ACC112 (cell line): ENCODE measurements around the gene MANF.

Experiments used
- H2AFZ ChIP-seq: fragments of 200-600 bp; sonication (generic); one replicate; pipeline ENCODE4 v1.6.0; 2017; ENCODE audit warnings: antibody characterized with exemption, low read length; ENCODE audit not compliant: unreplicated experiment
- H3K27ac ChIP-seq: fragments of 200-600 bp; sonication (generic); 2 replicates; pipeline ENCODE4 v1.5.1; 2014; ENCODE audit warnings: low read depth, mild to moderate bottlenecking, antibody characterized with exemption, low read length, moderate library complexity
- H3K27me3 ChIP-seq: fragments of 200-600 bp; sonication (generic); 2 replicates; pipeline ENCODE4 v1.6.1; 2014; ENCODE audit warnings: mild to moderate bottlenecking, antibody characterized with exemption, low read length, moderate library complexity, mixed read lengths; ENCODE audit not compliant: insufficient read depth
- H3K36me3 ChIP-seq: fragments of 200-600 bp; sonication (generic); 2 replicates; pipeline ENCODE4 v1.6.1; 2016; ENCODE audit warnings: mild to moderate bottlenecking, antibody characterized with exemption, low read length, moderate library complexity, mixed read lengths; ENCODE audit not compliant: insufficient read depth
- H3K4me1 ChIP-seq: fragments of 200-600 bp; sonication (generic); one replicate; pipeline ENCODE4 v1.6.1; 2016; ENCODE audit warnings: low read length, mixed read lengths; ENCODE audit not compliant: insufficient read depth, unreplicated experiment, control insufficient read depth
- H3K4me3 ChIP-seq: fragments of 200-600 bp; sonication (generic); 2 replicates; pipeline ENCODE4 v1.5.1; 2014; ENCODE audit warnings: mild to moderate bottlenecking, low read depth, low read length
- H3K79me2 ChIP-seq: fragments of 200-600 bp; sonication (generic); one replicate; pipeline ENCODE4 v1.6.0; 2016; ENCODE audit warnings: low read length; ENCODE audit not compliant: control insufficient read depth, unreplicated experiment, insufficient read depth

MANF gene

DNA sequence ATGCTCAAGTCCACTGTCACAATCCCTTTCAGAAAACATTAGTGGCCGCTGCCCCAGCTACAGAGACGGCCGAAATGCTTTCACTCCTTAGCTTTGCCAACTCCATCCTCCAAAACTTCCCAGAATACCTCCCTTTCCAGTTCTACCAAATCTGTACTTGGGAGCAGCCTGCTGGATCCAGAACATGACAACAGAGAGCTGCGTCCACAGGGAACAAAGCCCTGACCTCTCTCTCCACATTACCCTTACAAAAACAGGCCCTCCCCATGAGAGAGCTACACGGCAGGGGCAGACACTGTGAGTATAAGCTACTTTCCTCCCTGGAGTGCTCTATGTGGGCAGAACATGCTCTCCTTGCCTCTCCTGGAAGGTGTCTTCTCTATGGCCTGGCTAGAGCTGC is 12.3 kb downstream of the MANF start:
- H3K36me3 ChIP-seq, result peaks cover 40% of the 10 kb centered on the region

DNA sequence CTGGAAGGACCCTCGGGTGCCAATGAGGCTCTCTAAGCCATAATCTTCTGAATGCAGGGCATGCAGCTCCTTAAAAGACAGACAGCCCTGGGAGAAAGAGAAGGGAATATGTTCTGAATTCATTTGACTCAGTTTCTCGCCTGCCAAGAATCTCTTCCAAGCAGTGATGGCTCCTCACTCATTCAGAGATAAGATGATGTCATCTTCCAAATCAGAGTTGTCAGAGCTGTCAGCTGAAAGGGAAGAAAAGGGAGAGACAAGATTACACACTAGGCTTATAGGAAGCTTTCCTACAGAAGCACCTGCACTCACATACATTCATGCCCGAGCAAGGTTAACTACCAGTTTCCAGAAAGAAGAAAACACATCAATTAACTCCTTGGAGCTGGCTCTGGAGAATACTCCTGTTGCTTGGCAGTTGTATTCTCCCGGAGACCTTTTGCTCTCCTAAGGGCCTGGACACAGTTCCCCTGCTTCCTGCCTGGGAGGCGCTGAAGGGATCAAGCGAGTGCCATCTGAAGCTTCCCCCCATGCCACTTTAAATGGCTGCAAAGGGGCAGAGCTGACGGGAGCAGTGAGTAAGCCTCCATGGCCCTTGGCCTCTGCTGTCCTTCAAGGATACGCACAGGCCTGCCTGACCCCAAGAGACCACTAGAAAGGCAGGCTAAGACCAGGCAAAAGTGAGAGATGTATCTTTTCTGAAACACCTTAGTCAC is 13.7 kb downstream of the MANF start:
- Histone ChIP-seq H2AFZ (no peak overlapping the region), H3K27ac (no peak overlapping the region), H3K36me3 (peaks cover 26% of the 10 kb centered on the region), H3K27me3 (no peaks in the 10 kb centered on the region), H3K4me1 (peaks cover 6% of the 10 kb centered on the region), H3K4me3 (no peak overlapping the region), H3K79me2 (peaks cover 26% of the 10 kb centered on the region)

More for the DNA sequence above, 12.3 kb downstream of the MANF start:
- Histone ChIP-seq H2AFZ (no peak overlapping the region), H3K27me3 (no peaks in the 10 kb centered on the region), H3K4me1 (peaks cover 10% of the 10 kb centered on the region), H3K27ac (no peak overlapping the region), H3K4me3 (no peak overlapping the region), H3K79me2 (peaks cover 40% of the 10 kb centered on the region)

DNA sequence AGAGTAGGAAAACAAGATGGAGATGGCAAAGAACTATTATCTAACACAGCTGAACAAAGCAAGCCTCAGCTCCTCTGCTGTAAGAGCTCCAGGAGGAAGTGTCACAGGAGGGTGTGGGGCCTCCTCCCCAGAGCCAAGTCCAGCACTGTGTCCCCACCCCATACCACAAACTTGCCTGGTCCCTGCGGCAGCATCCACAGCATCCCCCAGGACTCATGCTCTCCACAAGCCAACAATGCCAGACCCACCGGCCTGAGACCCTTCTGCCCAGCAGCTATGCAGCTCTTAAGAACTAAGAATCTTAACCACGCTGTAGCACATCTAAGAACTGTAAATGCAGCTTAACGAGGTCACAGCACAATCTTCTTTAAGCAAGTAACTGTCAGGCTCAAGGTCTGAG is 15.1 kb downstream of the MANF start:
- no peak overlapping the region for H2AFZ ChIP-seq

DNA sequence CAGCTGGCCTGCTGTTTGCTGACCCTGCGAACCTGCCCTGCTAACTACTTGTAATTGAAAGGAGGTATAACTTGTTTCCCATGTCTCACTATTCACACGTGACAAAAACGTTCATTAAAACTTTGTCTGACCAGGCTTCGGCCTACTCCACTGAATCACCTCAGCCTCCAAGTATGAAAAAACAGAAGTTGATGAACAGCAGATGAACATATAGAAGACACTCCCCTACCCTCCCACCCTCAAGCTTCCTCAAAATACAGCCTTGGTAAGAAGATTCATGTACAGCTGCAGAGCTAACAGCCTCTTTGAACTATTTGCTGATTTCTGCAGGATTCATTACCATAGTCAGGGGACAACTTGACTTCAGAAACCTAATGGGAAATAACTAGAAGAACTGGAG is 16.6 kb downstream of the MANF start:
- peaks cover 1% of the 10 kb centered on the region; the same call in 1 of the 2 replicates for H3K36me3 ChIP-seq
- H2AFZ ChIP-seq, result no peak overlapping the region
- no peak overlapping the region for H3K4me3 ChIP-seq
- H3K27ac ChIP-seq, result no peak overlapping the region
- peaks cover 2% of the 10 kb centered on the region for H3K79me2 ChIP-seq
- H3K27me3 ChIP-seq, result no peaks in the 10 kb centered on the region
- H3K4me1 ChIP-seq, result no peaks in the 10 kb centered on the region

More for the DNA sequence above, 15.1 kb downstream of the MANF start:
- no peaks in the 10 kb centered on the region for H3K4me1 ChIP-seq
- no peak overlapping the region for H3K4me3 ChIP-seq
- H3K27ac ChIP-seq, result no peak overlapping the region
- H3K27me3 ChIP-seq, result no peaks in the 10 kb centered on the region
- peaks cover 12% of the 10 kb centered on the region for H3K36me3 ChIP-seq
- H3K79me2 ChIP-seq, result peaks cover 12% of the 10 kb centered on the region

DNA sequence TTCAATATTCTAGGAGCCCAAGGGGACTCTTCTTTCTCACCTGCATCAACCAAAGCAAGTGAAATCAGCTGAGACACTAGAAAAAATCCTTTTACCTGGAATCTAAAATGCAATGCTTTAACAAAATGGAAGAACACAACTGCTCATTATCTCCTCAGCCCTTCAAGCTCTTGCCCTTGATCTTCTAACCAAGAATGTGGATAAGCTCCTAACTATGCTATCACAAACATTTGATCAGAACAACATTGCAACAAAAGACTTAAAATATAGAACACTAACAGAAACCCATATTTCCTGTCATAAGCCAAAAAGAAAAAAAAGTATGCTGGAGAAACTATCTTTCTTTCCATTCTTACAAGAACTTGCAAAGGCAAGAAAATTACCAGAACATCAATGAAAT is 18.6 kb downstream of the MANF start:
- H3K4me3 ChIP-seq, result no peak overlapping the region
- no peak overlapping the region for H2AFZ ChIP-seq
- no peak overlapping the region for H3K27ac ChIP-seq
- no peaks in the 10 kb centered on the region for H3K79me2 ChIP-seq
- H3K27me3 ChIP-seq, result no peaks in the 10 kb centered on the region
- H3K36me3 ChIP-seq, result no peaks in the 10 kb centered on the region
- no peaks in the 10 kb centered on the region for H3K4me1 ChIP-seq

DNA sequence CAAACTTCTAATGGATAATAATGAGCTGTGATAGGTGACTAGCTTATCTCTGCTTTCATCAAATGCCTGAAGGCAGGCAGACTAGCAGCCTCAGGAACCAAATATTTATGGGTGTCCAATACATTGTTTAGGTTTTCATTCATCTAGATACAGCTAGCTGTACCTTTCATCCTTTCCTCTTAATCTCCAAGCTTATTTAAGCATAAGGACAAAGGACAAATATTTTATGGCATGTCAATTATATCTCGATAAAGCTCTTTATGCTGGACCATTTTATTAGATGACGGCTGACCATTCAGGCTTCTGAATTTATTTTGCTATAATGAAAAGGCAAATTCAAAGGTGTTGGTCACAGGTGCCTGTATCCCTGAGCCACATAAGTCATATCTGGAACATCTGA is 22.9 kb downstream of the MANF start:
- Histone ChIP-seq H3K27ac (no peak overlapping the region), H3K36me3 (peaks cover 2% of the 10 kb centered on the region)

DNA sequence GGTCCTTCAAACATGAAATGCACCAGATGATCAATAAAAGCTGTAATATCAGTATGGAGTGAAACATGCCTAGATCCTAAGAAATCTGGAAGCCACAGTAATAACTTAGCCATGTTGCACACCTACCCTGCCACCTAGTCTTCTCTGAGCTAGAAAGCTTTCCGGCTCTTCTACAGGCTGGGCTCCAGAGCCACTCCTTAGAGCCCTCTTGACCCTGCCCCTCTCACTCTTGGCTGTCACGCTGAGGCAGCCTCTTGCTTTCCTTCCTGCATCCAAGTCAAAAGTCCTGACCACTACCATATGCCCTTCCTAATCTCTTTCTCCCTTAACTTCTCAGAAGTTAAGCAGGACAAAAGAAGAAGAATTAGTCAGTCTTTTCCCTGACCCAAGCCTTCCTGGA is 23.7 kb downstream of the MANF start:
- Histone ChIP-seq H3K27me3 (no peaks in the 10 kb centered on the region), H3K79me2 (no peaks in the 10 kb centered on the region), H3K27ac (no peak overlapping the region), H3K4me3 (no peak overlapping the region), H2AFZ (no peak overlapping the region), H3K36me3 (peaks cover 8% of the 10 kb centered on the region), H3K4me1 (no peaks in the 10 kb centered on the region)

More for the DNA sequence above, 22.9 kb downstream of the MANF start:
- H3K4me1 ChIP-seq, result no peaks in the 10 kb centered on the region
- H3K4me3 ChIP-seq, result no peak overlapping the region
- no peaks in the 10 kb centered on the region for H3K27me3 ChIP-seq
- no peak overlapping the region for H2AFZ ChIP-seq
- H3K79me2 ChIP-seq, result no peaks in the 10 kb centered on the region

DNA sequence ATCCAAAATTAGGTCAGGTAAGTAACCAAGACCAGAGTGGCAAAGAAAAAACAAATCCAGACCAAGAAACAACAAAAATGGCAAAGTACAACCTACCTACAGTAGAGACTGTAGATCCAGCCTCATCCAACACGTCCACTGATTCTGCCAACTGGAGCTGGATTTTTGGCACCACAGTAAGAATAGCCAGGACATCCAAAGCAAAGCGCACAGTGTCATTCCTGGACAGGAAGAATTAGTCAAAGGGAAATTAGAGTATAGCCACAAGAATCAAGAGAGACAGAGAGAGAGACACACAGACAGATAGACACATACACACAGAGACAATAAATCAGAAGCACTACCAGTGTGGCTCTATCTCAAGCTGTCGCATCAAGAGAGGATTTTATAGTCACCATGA is 37.1 kb downstream of the MANF start:
- peaks cover under 1% of the 10 kb centered on the region; the same call in 1 of the 2 replicates for H3K36me3 ChIP-seq

DNA sequence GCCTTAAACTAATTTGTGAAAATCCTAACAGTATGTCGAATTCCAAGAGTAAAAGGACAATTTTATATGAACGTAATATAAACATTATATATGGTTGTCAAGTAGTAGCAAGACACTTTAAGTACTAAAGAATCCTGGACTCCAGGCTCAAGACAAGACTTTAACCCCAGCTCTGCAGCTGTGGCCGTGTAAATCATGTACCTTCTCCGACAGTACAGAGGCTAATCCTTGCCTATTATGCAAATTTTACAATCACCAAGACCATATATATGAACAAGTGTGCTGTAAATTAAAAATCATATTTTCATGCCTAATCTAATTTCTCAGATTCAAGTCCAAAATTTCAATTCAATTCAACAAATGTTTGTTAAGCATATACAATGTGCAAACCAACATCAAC is 41.8 kb downstream of the MANF start:
- Histone ChIP-seq H3K36me3 (peaks cover 8% of the 10 kb centered on the region), H3K27me3 (no peaks in the 10 kb centered on the region), H3K79me2 (no peaks in the 10 kb centered on the region), H3K4me1 (no peaks in the 10 kb centered on the region), H2AFZ (no peak overlapping the region), H3K4me3 (no peak overlapping the region), H3K27ac (no peak overlapping the region)

More for the DNA sequence above, 37.1 kb downstream of the MANF start:
- no peak overlapping the region for H3K27ac ChIP-seq
- no peak overlapping the region for H3K4me3 ChIP-seq
- no peaks in the 10 kb centered on the region for H3K4me1 ChIP-seq
- H2AFZ ChIP-seq, result no peak overlapping the region
- no peaks in the 10 kb centered on the region for H3K27me3 ChIP-seq
- no peaks in the 10 kb centered on the region for H3K79me2 ChIP-seq

DNA sequence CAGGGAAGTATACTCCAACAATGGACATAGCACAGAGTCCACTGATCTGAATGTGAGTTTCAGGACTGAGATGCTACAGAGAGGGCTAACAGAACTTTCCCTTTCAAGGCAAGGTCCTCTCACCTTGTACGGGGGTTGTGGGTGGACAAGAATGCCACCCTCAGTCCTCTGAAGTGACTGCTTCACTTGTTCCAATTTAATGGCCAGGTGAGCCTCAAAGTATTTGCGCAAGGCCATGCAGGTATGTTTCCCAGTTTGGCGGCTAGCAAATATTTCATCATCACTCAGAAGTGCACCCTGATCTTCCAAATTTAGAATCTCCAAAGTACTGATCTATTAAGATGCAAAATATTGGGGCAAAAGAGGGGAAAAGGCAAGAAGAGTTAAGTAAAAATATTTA is 44.0 kb downstream of the MANF start:
- Histone ChIP-seq H3K27ac (no peak overlapping the region), H3K36me3 (peaks cover 8% of the 10 kb centered on the region), H3K4me1 (no peaks in the 10 kb centered on the region), H3K4me3 (no peak overlapping the region), H3K79me2 (no peaks in the 10 kb centered on the region), H3K27me3 (no peaks in the 10 kb centered on the region), H2AFZ (no peak overlapping the region)

DNA sequence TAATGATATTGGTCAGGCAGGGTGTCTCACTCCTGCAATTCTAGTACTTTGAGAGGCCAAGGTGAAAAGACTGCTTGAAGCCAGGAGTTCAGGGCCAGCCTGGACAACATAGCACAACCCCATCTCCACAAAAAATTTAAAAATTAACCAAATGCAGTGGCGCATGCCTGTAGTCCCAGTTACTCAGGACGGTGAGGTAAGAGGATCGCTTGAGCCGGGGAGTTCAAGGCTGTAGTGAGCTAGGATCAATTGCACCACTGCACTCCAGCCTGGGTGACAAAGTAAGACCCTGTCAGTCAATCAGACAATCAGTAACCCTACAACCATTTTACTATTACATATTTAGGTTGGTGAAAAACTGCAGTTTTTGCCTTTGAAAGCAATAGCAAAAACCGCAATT is 49.0 kb downstream of the MANF start:
- H3K27ac ChIP-seq, result no peak overlapping the region
- no peak overlapping the region for H2AFZ ChIP-seq
- H3K4me1 ChIP-seq, result no peaks in the 10 kb centered on the region
- peaks cover 5% of the 10 kb centered on the region for H3K36me3 ChIP-seq
- H3K79me2 ChIP-seq, result no peaks in the 10 kb centered on the region
- no peak overlapping the region for H3K4me3 ChIP-seq
- no peaks in the 10 kb centered on the region for H3K27me3 ChIP-seq
